OCI-LY1 (cell line): ENCODE measurements around the gene SSTR4.

ENCODE experiments used
- H2AFZ ChIP-seq: fragments of 200-600 bp; sonication (generic), shearing (Covaris generic); 2 replicates; pipeline ENCODE4 v1.6.0; 2014; ENCODE audit warnings: antibody characterized with exemption, mild to moderate bottlenecking, low read length
- H3F3A ChIP-seq: fragments of 200-600 bp; sonication (generic), shearing (Covaris generic); 2 replicates; pipeline ENCODE4 v1.6.0; 2014; ENCODE audit warnings: mild to moderate bottlenecking, antibody characterized with exemption, low read length, moderate library complexity; ENCODE audit not compliant: insufficient read depth
- H3K27ac ChIP-seq: fragments of 200-600 bp; sonication (generic); 2 replicates; pipeline ENCODE4 v1.5.1; 2014; ENCODE audit warnings: low read length, mixed run types, mild to moderate bottlenecking, low read depth; ENCODE audit not compliant: poor library complexity, severe bottlenecking
- H3K27me3 ChIP-seq: fragments of 200-600 bp; sonication (generic); 2 replicates; pipeline ENCODE4 v1.6.0; 2014; ENCODE audit warnings: antibody characterized with exemption, mild to moderate bottlenecking, low read length, moderate library complexity; ENCODE audit not compliant: insufficient read depth
- H3K36me3 ChIP-seq: fragments of 200-600 bp; sonication (generic); 2 replicates; pipeline ENCODE4 v1.6.1; 2014; ENCODE audit warnings: mild to moderate bottlenecking, antibody characterized with exemption, low read length, moderate library complexity, mixed read lengths; ENCODE audit not compliant: insufficient read depth
- H3K4me1 ChIP-seq: fragments of 200-600 bp; sonication (generic); 2 replicates; pipeline ENCODE4 v1.5.1; 2014; ENCODE audit warnings: mild to moderate bottlenecking, low read length, moderate library complexity; ENCODE audit not compliant: insufficient read depth, severe bottlenecking
- H3K4me2 ChIP-seq: fragments of 200-600 bp; sonication (generic), shearing (Covaris generic); 2 replicates; pipeline ENCODE4 v1.6.1; 2014; ENCODE audit warnings: low read length
- H3K4me3 ChIP-seq: fragments of 200-600 bp; sonication (generic); 2 replicates; pipeline ENCODE4 v1.5.1; 2014; ENCODE audit warnings: low read length, low read depth, mild to moderate bottlenecking, mixed read lengths; ENCODE audit not compliant: poor library complexity, severe bottlenecking
- H3K79me2 ChIP-seq: fragments of 200-600 bp; shearing (Covaris generic); 2 replicates; pipeline ENCODE4 v1.6.1; 2016; ENCODE audit warnings: mixed run types, low read length, mixed read lengths; ENCODE audit not compliant: insufficient read depth
- H3K9ac ChIP-seq: fragments of 200-600 bp; sonication (generic), shearing (Covaris generic); 2 replicates; pipeline ENCODE4 v1.6.1; 2014; ENCODE audit warnings: mild to moderate bottlenecking, low read length, mixed read lengths
- H3K9me2 ChIP-seq: fragments of 200-600 bp; sonication (generic), shearing (Covaris generic); 2 replicates; pipeline ENCODE4 v1.6.1; 2014; ENCODE audit warnings: low read depth, mild to moderate bottlenecking, low read length, mixed read lengths
- H3K9me3 ChIP-seq: fragments of 200-600 bp; shearing (Covaris generic); 2 replicates; pipeline ENCODE4 v1.6.1; 2014; ENCODE audit warnings: low read length, mixed read lengths
- H4K20me1 ChIP-seq: fragments of 200-600 bp; sonication (generic), shearing (Covaris generic); 2 replicates; pipeline ENCODE4 v1.6.0; 2016; ENCODE audit warnings: mild to moderate bottlenecking, low read length; ENCODE audit not compliant: insufficient read depth
- CTCF ChIP-seq: fragments of 200-600 bp; sonication (generic), shearing (Covaris generic); IDR thresholded peaks from 2 replicates; pipeline ENCODE4 v1.5.1; 2017; ENCODE audit warnings: mild to moderate bottlenecking, antibody characterized with exemption, low read length, moderate library complexity, mixed read lengths
- EZH2 ChIP-seq: fragments of 200-600 bp; sonication (generic), shearing (Covaris generic); IDR thresholded peaks from 2 replicates; pipeline ENCODE4 v1.8.0; 2017; ENCODE audit warnings: borderline replicate concordance, mixed run types, mild to moderate bottlenecking, antibody characterized with exemption, low read length, moderate library complexity, mixed read lengths

Gene SSTR4

DNA sequence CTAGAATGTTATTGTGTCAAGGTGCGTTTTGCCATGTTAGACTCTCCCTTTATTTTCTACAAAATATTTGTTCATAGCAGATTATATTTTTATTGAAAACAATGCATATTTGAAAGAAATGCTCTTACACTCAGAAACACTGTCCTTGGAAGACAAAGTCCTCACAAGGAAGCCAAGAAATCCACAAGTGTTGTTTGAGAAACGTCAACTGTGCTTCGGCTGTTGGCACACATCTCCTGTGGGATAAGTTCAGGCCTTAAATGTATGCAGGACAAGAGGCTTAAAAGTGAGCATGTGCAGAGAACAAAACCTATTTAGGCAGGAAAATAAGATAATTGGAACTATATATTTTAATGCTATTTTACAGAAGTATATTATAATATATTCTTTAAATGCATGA, 23.9 kb downstream of the SSTR4 start:
- no peak overlapping the region for H3K4me3 ChIP-seq
- H3K9me3 ChIP-seq: no peaks in the 10 kb centered on the region
- TF ChIP-seq CTCF (no peak), EZH2 (no peak)
- no peak overlapping the region for H3K9ac ChIP-seq
- no peak overlapping the region for H3K4me2 ChIP-seq
- no peak overlapping the region for H3K27ac ChIP-seq
- H2AFZ ChIP-seq: no peak overlapping the region
- H3K79me2 ChIP-seq: no peaks in the 10 kb centered on the region
- H3K36me3 ChIP-seq: no peaks in the 10 kb centered on the region
- H4K20me1 ChIP-seq: no peaks in the 10 kb centered on the region
- no peaks in the 10 kb centered on the region for H3K9me2 ChIP-seq
- H3K27me3 ChIP-seq: no peaks in the 10 kb centered on the region
- H3K4me1 ChIP-seq: no peaks in the 10 kb centered on the region
- no peaks in the 10 kb centered on the region for H3F3A ChIP-seq

DNA sequence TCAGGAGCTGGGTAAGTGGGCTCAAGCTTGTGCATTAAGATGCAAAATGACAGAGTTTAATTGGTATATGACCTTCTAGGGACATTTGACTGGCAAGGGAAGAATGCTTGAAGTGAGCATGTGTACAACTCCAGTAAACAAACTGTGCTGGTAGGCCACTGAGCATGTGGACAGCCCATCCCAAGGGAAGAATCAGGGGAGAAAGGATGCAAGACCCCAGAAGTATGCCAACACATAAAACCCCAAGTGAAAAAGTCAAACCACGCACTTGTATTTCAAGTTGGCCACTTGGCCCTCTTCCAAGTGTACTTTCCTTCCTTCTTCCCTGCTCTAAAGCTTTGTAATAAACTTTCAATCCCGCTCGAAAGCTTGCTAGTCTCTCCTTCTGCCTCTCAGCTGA, 24.7 kb downstream of the SSTR4 start:
- Histone ChIP-seq H3F3A (no peaks in the 10 kb centered on the region), H3K27ac (no peak overlapping the region), H3K27me3 (no peaks in the 10 kb centered on the region), H3K9me2 (no peaks in the 10 kb centered on the region), H3K9me3 (no peaks in the 10 kb centered on the region), H3K79me2 (no peaks in the 10 kb centered on the region), H3K36me3 (no peaks in the 10 kb centered on the region), H3K4me3 (no peak overlapping the region), H4K20me1 (no peaks in the 10 kb centered on the region), H3K9ac (no peak overlapping the region), H3K4me2 (no peak overlapping the region), H3K4me1 (no peaks in the 10 kb centered on the region), H2AFZ (no peak overlapping the region)
- TF ChIP-seq EZH2: no peak

- H3K27ac ChIP-seq: no peak overlapping the region
- H3K4me1 ChIP-seq: no peaks in the 10 kb centered on the region
- H3F3A ChIP-seq: no peaks in the 10 kb centered on the region
- H3K79me2 ChIP-seq: no peaks in the 10 kb centered on the region
- H2AFZ ChIP-seq: no peak overlapping the region
- H3K9ac ChIP-seq: no peak overlapping the region
- H3K4me2 ChIP-seq: no peak overlapping the region
- H3K9me3 ChIP-seq: no peaks in the 10 kb centered on the region
- no peaks in the 10 kb centered on the region for H3K9me2 ChIP-seq
- no peak for TF ChIP-seq CTCF
- TF ChIP-seq EZH2: no peak
- no peaks in the 10 kb centered on the region for H3K36me3 ChIP-seq
- H4K20me1 ChIP-seq: no peaks in the 10 kb centered on the region
- no peaks in the 10 kb centered on the region for H3K27me3 ChIP-seq
- no peak overlapping the region for H3K4me3 ChIP-seq
These were observed 25.5 kb downstream of the SSTR4 start for GRCh38 chr20:23060629-23061028.

- no peak overlapping the region for H3K4me2 ChIP-seq
- TF ChIP-seq EZH2 (no peak), CTCF (no peak)
- H3K4me1 ChIP-seq: no peaks in the 10 kb centered on the region
- no peaks in the 10 kb centered on the region for H3K9me3 ChIP-seq
- H3K9me2 ChIP-seq: no peaks in the 10 kb centered on the region
- H3K36me3 ChIP-seq: no peaks in the 10 kb centered on the region
- no peak overlapping the region for H2AFZ ChIP-seq
- H3K27me3 ChIP-seq: no peaks in the 10 kb centered on the region
- no peaks in the 10 kb centered on the region for H3K79me2 ChIP-seq
- H3K27ac ChIP-seq: no peak overlapping the region
- H3K9ac ChIP-seq: no peak overlapping the region
- H4K20me1 ChIP-seq: no peaks in the 10 kb centered on the region
- H3F3A ChIP-seq: no peaks in the 10 kb centered on the region
- H3K4me3 ChIP-seq: no peak overlapping the region
These were observed 26.1 kb downstream of the SSTR4 start for GRCh38 chr20:23061262-23061661.
